HCT116 (cell line): Measurements from ENCODE around the gene ARHGEF10L. TPM values are rescaled to one million over a fixed set of nuclear protein-coding genes. Genes with fewer than 3 reads are reported as not detected.

Experiments
- ATAC-seq: fragments of 200-7000 bp; cut with Tn5 transposase; 2 replicates; pipeline ENCODE4 v1.9.1; 2020; ENCODE audit warnings: mild to moderate bottlenecking, moderate library complexity
- BruUV-seq: library from RNA; stranded (reverse); fragments of 400-500 nt; replicated peaks from 2 replicates; lab custom pipeline; 2021; lab: Mats Ljungman, UMichigan
- CTCF ChIA-PET: fragments of 300-600 bp; sonication (Branson Sonifier 250); formaldehyde crosslinking; loops from one replicate; lab custom pipeline; 2021; ENCODE audit warnings: antibody characterized with exemption; lab: Charles Lee
- POLR2A ChIA-PET: fragments of 300-600, 350-600 bp; sonication (Branson Sonifier 250); formaldehyde crosslinking; loops from one replicate; lab custom pipeline; 2021; ENCODE audit warnings: antibody characterized with exemption; lab: Charles Lee
- RAD21 ChIA-PET, 2 experiments: fragments of 300-600 bp; sonication (Branson Sonifier 250); formaldehyde crosslinking; loops; one replicate each; lab custom pipeline; 2023; ENCODE audit warnings: low total read pairs in 2 of 2; ENCODE audit not compliant: uncharacterized antibody in 2 of 2, unreplicated experiment in 2 of 2, low non-redundant PET in 1 of 2; lab: Charles Lee
- DNase-seq: peaks from one replicate; pipeline ENCODE4 v3.0.0-alpha.2; 2010; ENCODE audit warnings: low read depth, low spot score
- H2AFZ ChIP-seq: fragments of 200-600 bp; shearing (Covaris generic), sonication (generic); 2 replicates; pipeline ENCODE4 v1.6.1; 2017; ENCODE audit warnings: low read depth, mixed run types, mixed read lengths, antibody characterized with exemption, low read length; ENCODE audit not compliant: poor library complexity, severe bottlenecking
- H3K27ac ChIP-seq: 2 replicates; pipeline ENCODE4 v1.5.1; 2012; ENCODE audit warnings: low read depth, low read length
- H3K27me3 ChIP-seq: fragments of 200-600 bp; sonication (generic); 2 replicates; pipeline ENCODE4 v1.6.1; 2016; ENCODE audit warnings: mixed run types, low read length, mixed read lengths; ENCODE audit not compliant: insufficient read depth
- H3K36me3 ChIP-seq, 2 experiments: fragments of 200-500 bp in 1 of 2; fragments of 200-600 bp in 1 of 2; sonication (Bioruptor generic) in 1 of 2; sonication (generic) in 1 of 2; 2 replicates each; pipeline versions ENCODE4 v1.5.1 to v1.6.1; 2014 to 2016; ENCODE audit warnings: low read length in 2 of 2, inconsistent platforms in 1 of 2, mixed read lengths in 1 of 2, mixed run types in 1 of 2; ENCODE audit not compliant: insufficient read depth in 2 of 2, control insufficient read depth in 1 of 2
- H3K4me1 ChIP-seq, 2 experiments: fragments of 200-600 bp in 1 of 2; sonication (generic) in 1 of 2; 2 replicates each; pipeline versions ENCODE4 v1.5.1 to v1.6.1; 2012 to 2017; ENCODE audit warnings: low read length in 2 of 2, inconsistent platforms in 1 of 2, mild to moderate bottlenecking in 1 of 2, mixed read lengths in 1 of 2, mixed run types in 1 of 2, moderate library complexity in 1 of 2; ENCODE audit not compliant: insufficient read depth in 2 of 2, control insufficient read depth in 1 of 2
- H3K4me2 ChIP-seq: fragments of 200-600 bp; sonication (generic); 2 replicates; pipeline ENCODE4 v1.6.1; 2017; ENCODE audit warnings: mixed run types, low read length, mixed read lengths
- H3K4me3 ChIP-seq, 2 experiments: fragments of 200-600 bp in 1 of 2; sonication (generic) in 1 of 2; replicated peaks in 1 of 2; 2 replicates each; pipeline ENCODE4 v1.5.1; 2011 to 2016; ENCODE audit warnings: low read length in 2 of 2, control low read depth in 1 of 2, low read depth in 1 of 2, mild to moderate bottlenecking in 1 of 2, mixed read lengths in 1 of 2, mixed run types in 1 of 2
- H3K79me2 ChIP-seq: fragments of 200-600 bp; sonication (generic); 2 replicates; pipeline ENCODE4 v1.6.1; 2017; ENCODE audit warnings: mild to moderate bottlenecking, mixed run types, low read length, moderate library complexity, mixed read lengths; ENCODE audit not compliant: insufficient read depth
- H3K9ac ChIP-seq: fragments of 200-600 bp; sonication (generic); 2 replicates; pipeline ENCODE4 v1.6.1; 2016; ENCODE audit warnings: low read length, mixed read lengths
- H3K9me2 ChIP-seq: fragments of 200-600 bp; sonication (generic), shearing (Covaris generic); 2 replicates; pipeline ENCODE4 v1.6.1; 2017; ENCODE audit warnings: mixed run types, mild to moderate bottlenecking, moderate library complexity; ENCODE audit not compliant: insufficient read depth
- H3K9me3 ChIP-seq, 2 experiments: fragments of 200-500 bp in 1 of 2; fragments of 200-600 bp in 1 of 2; sonication (Bioruptor generic) in 1 of 2; sonication (generic) in 1 of 2; 2 replicates each; pipeline ENCODE4 v1.6.1; 2014 to 2017; ENCODE audit warnings: low read length in 2 of 2, mixed read lengths in 2 of 2, inconsistent platforms in 1 of 2, low read depth in 1 of 2, mild to moderate bottlenecking in 1 of 2, mixed run types in 1 of 2, moderate library complexity in 1 of 2; ENCODE audit not compliant: control insufficient read depth in 1 of 2, insufficient read depth in 1 of 2
- H4K20me1 ChIP-seq: fragments of 200-600 bp; sonication (generic), shearing (Covaris generic); 2 replicates; pipeline ENCODE4 v1.6.1; 2017; ENCODE audit warnings: mixed run types, mild to moderate bottlenecking, moderate library complexity; ENCODE audit not compliant: insufficient read depth
- CBX3 ChIP-seq: IDR thresholded peaks from 2 replicates; pipeline ENCODE4 v1.6.1; 2012; ENCODE audit warnings: low read depth
- EGR1 ChIP-seq: IDR thresholded peaks from 2 replicates; pipeline ENCODE4 v1.6.1; 2012; ENCODE audit warnings: low read depth
- ELF1 ChIP-seq: IDR thresholded peaks from 2 replicates; pipeline ENCODE4 v1.6.1; 2012; ENCODE audit warnings: low read depth, borderline replicate concordance
- EZH2phosphoT487 ChIP-seq: fragments of 200-600 bp; IDR thresholded peaks from 2 replicates; pipeline ENCODE4 v1.6.1; 2018; ENCODE audit warnings: antibody characterized with exemption, borderline replicate concordance
- FOSL1 ChIP-seq: IDR thresholded peaks from 2 replicates; pipeline ENCODE4 v1.6.1; 2012; ENCODE audit warnings: low read depth
- MAX ChIP-seq: IDR thresholded peaks from 2 replicates; pipeline ENCODE4 v1.6.1; 2012
- POLR2A ChIP-seq: IDR thresholded peaks from 2 replicates; pipeline ENCODE4 v1.7.0; 2011; ENCODE audit warnings: borderline replicate concordance; ENCODE audit not compliant: insufficient read depth, insufficient read length; ENCODE audit errors: extremely low read depth
- POLR2AphosphoS5 ChIP-seq: IDR thresholded peaks from 2 replicates; pipeline ENCODE4 v1.6.1; 2011; ENCODE audit warnings: mild to moderate bottlenecking, low read depth, low read length, moderate library complexity
- RAD21 ChIP-seq: IDR thresholded peaks from 2 replicates; pipeline ENCODE4 v1.6.1; 2012; ENCODE audit warnings: low read depth, mild to moderate bottlenecking
- SP1 ChIP-seq: IDR thresholded peaks from 2 replicates; pipeline ENCODE4 v1.6.1; 2012; ENCODE audit warnings: low read depth
- TCF7L2 ChIP-seq: IDR thresholded peaks from 2 replicates; pipeline ENCODE4 v1.7.0; 2011; ENCODE audit warnings: borderline replicate concordance, inconsistent platforms; ENCODE audit not compliant: insufficient read depth, insufficient read length; ENCODE audit errors: extremely low read depth
- ZFX ChIP-seq: fragments of 450-650 bp; IDR thresholded peaks from 2 replicates; pipeline ENCODE4 v1.6.1; 2017
- ZNF274 ChIP-seq: fragments of 200-500 bp; sonication (Bioruptor generic); IDR thresholded peaks from 2 replicates; pipeline ENCODE4 v1.6.1; 2014; ENCODE audit warnings: mild to moderate bottlenecking, low read depth, low read length, inconsistent platforms
- intact Hi-C: fragments of 100-400 bp; cut with micrococcal nuclease; formaldehyde crosslinking; loops from 2 replicates; pipeline ENCODE4 v1.10.0; 2022
- total RNA-seq: library from RNA; stranded (reverse); gene quantifications from one replicate; pipeline ENCODE4 v1.2.1, GENCODE V29; 2021; ENCODE audit not compliant: unreplicated experiment
- TF ChIP-seq, protein P1 (sequence below), 3 experiments: fragments of 200-600 bp in 1 of 3; sonication (generic) in 1 of 3; IDR thresholded peaks in 2 of 3; conservative IDR thresholded peaks in 1 of 3; 2 replicates each; pipeline ENCODE4 v1.5.1; 2012 to 2017; ENCODE audit warnings: low read depth in 2 of 3, low read length in 2 of 3, antibody characterized with exemption in 1 of 3, borderline replicate concordance in 1 of 3, control low read depth in 1 of 3, mild to moderate bottlenecking in 1 of 3, mixed read lengths in 1 of 3, mixed run types in 1 of 3, moderate library complexity in 1 of 3; ENCODE audit not compliant: insufficient read depth in 1 of 3

Gene ARHGEF10L
- total RNA-seq, 1 experiment from 2014 or later, result 14.7 TPM

DNA sequence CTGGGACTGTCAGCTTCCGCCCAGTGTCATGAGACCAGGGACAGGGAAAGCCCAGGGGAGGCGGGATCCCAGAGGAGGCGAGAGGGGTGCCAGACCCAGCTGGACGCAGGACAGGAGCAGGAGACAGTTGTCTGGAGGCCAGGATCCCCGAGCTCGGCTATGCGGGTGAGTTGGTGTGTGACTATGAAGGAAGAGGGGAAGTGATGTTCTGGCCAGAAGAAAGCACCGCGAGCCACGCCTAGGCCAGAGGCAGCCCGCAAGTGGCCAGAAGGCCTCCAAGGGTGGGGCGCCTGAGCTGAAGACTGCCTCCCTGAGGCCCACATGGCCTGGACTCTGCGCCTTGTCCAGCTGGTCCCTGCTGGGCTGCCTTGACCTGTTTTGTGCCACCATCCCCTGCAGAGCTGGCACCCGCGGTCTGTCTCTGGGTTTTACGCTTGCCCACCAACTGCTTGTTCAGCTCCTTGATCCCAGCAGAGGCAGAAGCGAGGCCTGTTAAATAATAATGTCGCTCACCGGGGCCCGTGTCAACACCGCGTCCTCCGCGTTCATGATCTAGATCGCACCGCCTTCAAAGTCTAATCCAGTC, 130.5 kb downstream of the ARHGEF10L start:
- BruUV-seq, result no TSS peak
- H3K36me3 ChIP-seq, result no peaks in the 10 kb centered on the region
- no peaks in the 10 kb centered on the region for H3K9me3 ChIP-seq
- no peak overlapping the region for H3K4me2 ChIP-seq
- ChIA-PET RAD21 (no interaction called here), CTCF (no interaction called here), POLR2A (no interaction called here)
- H3K4me1 ChIP-seq, result 0 out of 4 replicates have a peak, but pooled peaks cover 0 to 4% of the 10 kb centered on the region in 2 experiments
- no peak overlapping the region for H3K4me3 ChIP-seq
- H3K9ac ChIP-seq, result no peak overlapping the region
- H3K9me2 ChIP-seq, result no peaks in the 10 kb centered on the region
- intact Hi-C loops, result no loop called here
- ATAC-seq (no peak), DNase-seq (no peak)
- TF ChIP-seq RAD21 (no peak), POLR2A (no peak), ELF1 (no peak), SP1 (no peak), ZNF274 (no peak), TCF7L2 (no peak), MAX (no peak), EGR1 (no peak), CBX3 (no peak), ZFX (no peak), EZH2phosphoT487 (no peak), FOSL1 (no peak), POLR2AphosphoS5 (no peak)
- TF ChIP-seq, protein P1, sequence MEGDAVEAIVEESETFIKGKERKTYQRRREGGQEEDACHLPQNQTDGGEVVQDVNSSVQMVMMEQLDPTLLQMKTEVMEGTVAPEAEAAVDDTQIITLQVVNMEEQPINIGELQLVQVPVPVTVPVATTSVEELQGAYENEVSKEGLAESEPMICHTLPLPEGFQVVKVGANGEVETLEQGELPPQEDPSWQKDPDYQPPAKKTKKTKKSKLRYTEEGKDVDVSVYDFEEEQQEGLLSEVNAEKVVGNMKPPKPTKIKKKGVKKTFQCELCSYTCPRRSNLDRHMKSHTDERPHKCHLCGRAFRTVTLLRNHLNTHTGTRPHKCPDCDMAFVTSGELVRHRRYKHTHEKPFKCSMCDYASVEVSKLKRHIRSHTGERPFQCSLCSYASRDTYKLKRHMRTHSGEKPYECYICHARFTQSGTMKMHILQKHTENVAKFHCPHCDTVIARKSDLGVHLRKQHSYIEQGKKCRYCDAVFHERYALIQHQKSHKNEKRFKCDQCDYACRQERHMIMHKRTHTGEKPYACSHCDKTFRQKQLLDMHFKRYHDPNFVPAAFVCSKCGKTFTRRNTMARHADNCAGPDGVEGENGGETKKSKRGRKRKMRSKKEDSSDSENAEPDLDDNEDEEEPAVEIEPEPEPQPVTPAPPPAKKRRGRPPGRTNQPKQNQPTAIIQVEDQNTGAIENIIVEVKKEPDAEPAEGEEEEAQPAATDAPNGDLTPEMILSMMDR (IDR thresholded peaks at IDR 0.05 in 2 of 3, conservative IDR thresholded peaks at IDR 0.05 in 1 of 3; ENCODE audit: borderline replicate concordance in 1 of 3, insufficient read depth in 1 of 3, low read depth in 2 of 3, low read length in 2 of 3), result no peak
- no peaks in the 10 kb centered on the region for H3K79me2 ChIP-seq
- no peak overlapping the region for H2AFZ ChIP-seq
- no peak overlapping the region for H3K27ac ChIP-seq
- H3K27me3 ChIP-seq, result no peaks in the 10 kb centered on the region
- H4K20me1 ChIP-seq, result no peaks in the 10 kb centered on the region
